Transverse colon (tissue), 4 donors: ENCODE data around the gene ATP5ME. TPM values are rescaled to one million over a fixed set of nuclear protein-coding genes. Genes with fewer than 3 reads are reported as not detected.

Source experiments
- DNase-seq: peaks from one replicate; pipeline ENCODE4 v3.0.0-alpha.2; 2019
- H3K27ac ChIP-seq, 4 donors: fragments of 200-600 bp; sonication (generic); 2 replicates each; pipeline ENCODE4 v1.5.1; 2016 to 2018; ENCODE audit warnings: inconsistent platforms in 4 of 4
- H3K27me3 ChIP-seq: fragments of 200-600 bp; sonication (generic); 2 replicates; pipeline ENCODE4 v1.5.1; 2017; ENCODE audit warnings: inconsistent platforms
- H3K36me3 ChIP-seq, 4 donors: fragments of 200-600 bp; sonication (generic); 2 replicates each; pipeline ENCODE4 v1.5.1; 2017 to 2019; ENCODE audit warnings: inconsistent platforms in 4 of 4
- H3K4me1 ChIP-seq, 4 donors: fragments of 200-600 bp; sonication (generic); 2 replicates each; pipeline ENCODE4 v1.5.1; 2017 to 2020; ENCODE audit warnings: inconsistent platforms in 4 of 4
- H3K4me3 ChIP-seq, 4 donors: fragments of 200-600 bp; sonication (generic); 1 replicate in 1 of 4; 2 replicates in 3 of 4; pipeline versions ENCODE4 v1.5.1 to v1.6.1; 2017 to 2019; ENCODE audit warnings: inconsistent platforms in 4 of 4
- H3K9me3 ChIP-seq, 2 donors: fragments of 200-600 bp; sonication (generic); 2 replicates each; pipeline ENCODE4 v1.5.1; 2017 to 2019; ENCODE audit warnings: inconsistent platforms in 2 of 2
- EP300 ChIP-seq: sonication (generic); formaldehyde crosslinking; IDR thresholded peaks from one replicate; pipeline ENCODE4 v1.6.1; 2017; ENCODE audit warnings: antibody characterized with exemption, low read depth
- POLR2A ChIP-seq: fragments of 450-650 bp; IDR thresholded peaks from one replicate; pipeline ENCODE4 v1.6.1; 2016; ENCODE audit warnings: antibody characterized with exemption, mild to moderate bottlenecking, moderate library complexity
- POLR2AphosphoS5 ChIP-seq, 3 donors: sonication (generic); formaldehyde crosslinking; IDR thresholded peaks; one replicate each; pipeline ENCODE4 v1.6.1; 2016; ENCODE audit warnings: antibody characterized with exemption in 3 of 3
- WGBS, 2 donors: methylation state at CpG; one replicate each; pipeline ENCODE4 v1.1.5; 2018; ENCODE audit warnings: low coverage in 1 of 2; 5-methylcytosine and 5-hydroxymethylcytosine counted together
- in situ Hi-C, 4 donors: fragments of 200-750 bp; cut with MboI; loops; one replicate each; pipeline versions ENCODE4 v1.15.0 to v1.15.1; 2017; ENCODE audit warnings: low sequenced_read_pairs in 3 of 4, low pct_ligation_motif_present in 1 of 4, low pct_unique_long_range_greater_than_20kb in 1 of 4
- intact Hi-C: fragments of 100-400 bp; cut with DNase I; formaldehyde crosslinking; loops from one replicate; pipeline ENCODE4 v1.15.1; 2023; ENCODE audit warnings: low total_unique reads
- total RNA-seq, 4 donors: library from RNA; depleted of rRNA; stranded (reverse); fragments of >200 nt; gene quantifications; one replicate each; pipeline ENCODE4 v1.1.0, GENCODE V29; 2016
- TF ChIP-seq, protein P1 (sequence below), 5 experiments: fragments of 200-600 bp in 3 of 5; fragments of 450-650 bp in 2 of 5; sonication (generic) in 3 of 5; IDR thresholded peaks; 1 replicate in 2 of 5; 2 replicates in 3 of 5; pipeline ENCODE4 v1.5.1; 2016 to 2017; ENCODE audit warnings: antibody characterized with exemption in 5 of 5, inconsistent platforms in 3 of 5, mild to moderate bottlenecking in 2 of 5, moderate library complexity in 1 of 5

ATP5ME gene
- total RNA-seq, 4 donors from 2014 or later = 52.0 to 152 (median 148) TPM; not detected in 1

DNA sequence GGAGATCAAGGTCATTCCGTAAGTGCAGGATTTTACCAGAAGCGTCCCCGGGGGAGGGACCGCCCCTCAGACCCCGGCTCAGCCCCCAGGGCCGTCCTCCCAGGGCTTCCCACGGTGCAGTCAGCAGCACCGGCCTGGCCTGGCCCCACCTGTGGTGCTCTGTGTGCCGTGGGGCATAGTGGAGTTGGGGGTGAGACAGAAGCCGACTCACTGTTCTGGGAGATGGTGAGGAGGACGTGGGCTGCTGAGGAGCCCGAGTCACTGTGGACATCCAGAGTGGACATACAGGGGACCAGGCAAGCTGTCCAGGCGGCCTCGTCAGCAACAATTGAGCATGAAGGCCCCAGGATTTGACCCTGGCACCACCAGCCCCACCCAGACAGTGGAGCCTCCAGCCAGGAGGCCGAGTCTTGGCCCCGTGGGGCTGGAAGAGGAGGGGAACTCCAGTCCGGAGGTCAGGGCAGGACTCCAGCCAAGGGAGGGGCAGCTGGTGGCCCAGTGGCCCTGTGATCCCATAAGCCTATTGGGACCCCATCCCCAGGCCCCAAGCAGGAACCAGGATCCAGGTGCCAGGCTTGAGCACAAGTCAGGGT, 19.1 kb downstream of the ATP5ME start:
- no peaks in the 10 kb centered on the region for H3K36me3 ChIP-seq
- no peak for TF ChIP-seq POLR2A
- no peak for TF ChIP-seq POLR2AphosphoS5 (IDR thresholded peaks at IDR 0.05)
- no peak for TF ChIP-seq EP300
- TF ChIP-seq, protein P1, sequence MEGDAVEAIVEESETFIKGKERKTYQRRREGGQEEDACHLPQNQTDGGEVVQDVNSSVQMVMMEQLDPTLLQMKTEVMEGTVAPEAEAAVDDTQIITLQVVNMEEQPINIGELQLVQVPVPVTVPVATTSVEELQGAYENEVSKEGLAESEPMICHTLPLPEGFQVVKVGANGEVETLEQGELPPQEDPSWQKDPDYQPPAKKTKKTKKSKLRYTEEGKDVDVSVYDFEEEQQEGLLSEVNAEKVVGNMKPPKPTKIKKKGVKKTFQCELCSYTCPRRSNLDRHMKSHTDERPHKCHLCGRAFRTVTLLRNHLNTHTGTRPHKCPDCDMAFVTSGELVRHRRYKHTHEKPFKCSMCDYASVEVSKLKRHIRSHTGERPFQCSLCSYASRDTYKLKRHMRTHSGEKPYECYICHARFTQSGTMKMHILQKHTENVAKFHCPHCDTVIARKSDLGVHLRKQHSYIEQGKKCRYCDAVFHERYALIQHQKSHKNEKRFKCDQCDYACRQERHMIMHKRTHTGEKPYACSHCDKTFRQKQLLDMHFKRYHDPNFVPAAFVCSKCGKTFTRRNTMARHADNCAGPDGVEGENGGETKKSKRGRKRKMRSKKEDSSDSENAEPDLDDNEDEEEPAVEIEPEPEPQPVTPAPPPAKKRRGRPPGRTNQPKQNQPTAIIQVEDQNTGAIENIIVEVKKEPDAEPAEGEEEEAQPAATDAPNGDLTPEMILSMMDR (IDR thresholded peaks at IDR 0.05) = no peak
- intact Hi-C loops = no loop called here
- H3K27me3 ChIP-seq = peaks cover 43% of the 10 kb centered on the region
- no peak overlapping the region for H3K27ac ChIP-seq
- no peaks in the 10 kb centered on the region for H3K9me3 ChIP-seq
- in situ Hi-C loops = no loop called here
- no peak overlapping the region for H3K4me3 ChIP-seq
- H3K4me1 ChIP-seq = no peaks in the 10 kb centered on the region
- DNase-seq = no peak
- WGBS, 2 donors = 52 to 71% methylated on average over 4 to 16 of the region's 17 CpGs

DNA sequence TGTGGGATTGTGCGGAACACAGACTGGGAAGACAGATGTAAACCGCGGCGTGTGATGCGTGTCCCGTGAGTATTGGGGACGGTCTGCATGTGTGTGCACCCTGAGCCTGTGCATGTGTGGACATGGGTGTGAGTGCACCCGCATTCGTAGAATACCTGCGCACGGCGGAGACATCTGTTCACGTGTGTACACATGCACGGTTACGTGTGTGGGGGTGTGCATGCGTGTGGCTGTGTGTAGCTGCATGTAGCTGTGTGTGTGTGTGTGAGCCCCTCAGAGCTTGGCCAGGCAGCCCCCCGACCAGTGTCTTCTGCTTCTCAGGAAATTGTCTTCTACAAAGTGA, 19.6 kb downstream of the ATP5ME start:
- no peak overlapping the region for H3K4me3 ChIP-seq
- WGBS, 2 donors = 91% methylated on average over 17 of the region's 17 CpGs; no CpG with 5 or more reads in 1 of the 2 donors
- TF ChIP-seq, protein P1 (IDR thresholded peaks at IDR 0.05) = no peak
- TF ChIP-seq POLR2AphosphoS5 (IDR thresholded peaks at IDR 0.05) (no peak), EP300 (no peak), POLR2A (no peak)
- no peaks in the 10 kb centered on the region for H3K4me1 ChIP-seq
- no peaks in the 10 kb centered on the region for H3K36me3 ChIP-seq
- H3K27ac ChIP-seq = no peak overlapping the region
- no peak for DNase-seq
- no peaks in the 10 kb centered on the region for H3K9me3 ChIP-seq
- intact Hi-C loops = no loop called here
- in situ Hi-C loops = no loop called here
- peaks cover 48% of the 10 kb centered on the region for H3K27me3 ChIP-seq

DNA sequence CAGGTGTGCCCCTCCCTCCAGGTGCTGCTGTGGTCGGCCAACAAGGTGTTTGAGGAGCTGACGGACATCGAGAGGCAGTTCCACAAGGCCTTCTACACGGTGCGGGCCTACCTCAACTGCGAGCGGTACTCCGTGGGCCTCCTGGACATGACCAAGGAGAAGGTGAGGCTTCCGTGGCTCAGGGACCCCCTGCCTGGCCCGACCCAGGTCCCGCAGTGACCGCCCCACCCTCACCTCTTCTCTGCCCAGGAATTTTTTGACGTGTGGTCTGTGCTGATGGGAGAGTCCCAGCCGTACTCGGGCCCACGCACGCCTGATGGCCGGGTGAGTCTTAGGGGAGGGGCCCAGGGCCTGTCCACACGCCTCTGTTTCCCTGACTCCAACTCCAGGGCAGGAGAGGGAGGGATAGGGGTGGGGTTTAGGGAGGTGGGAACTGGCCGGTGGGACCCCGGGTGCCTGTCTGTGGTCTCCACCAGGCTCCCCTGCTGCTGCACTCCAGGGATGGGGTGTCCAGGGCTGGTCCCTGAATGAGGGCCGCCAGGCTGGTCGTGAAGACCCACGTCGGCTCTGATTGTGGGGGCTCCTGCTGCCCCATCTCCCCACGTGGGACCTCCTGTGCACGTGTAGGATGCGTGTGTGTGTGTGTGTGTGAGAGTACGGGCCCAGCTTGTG, 20.1 kb downstream of the ATP5ME start:
- H3K36me3 ChIP-seq = no peaks in the 10 kb centered on the region
- in situ Hi-C loops (no loop called here), intact Hi-C loops (no loop called here)
- no peak overlapping the region for H3K27ac ChIP-seq
- H3K27me3 ChIP-seq = peaks cover 52% of the 10 kb centered on the region
- TF ChIP-seq, protein P1 (IDR thresholded peaks at IDR 0.05) = no peak
- TF ChIP-seq POLR2AphosphoS5 (IDR thresholded peaks at IDR 0.05) (no peak), EP300 (no peak), POLR2A (no peak)
- WGBS, 2 donors = 84% methylated on average over 28 of the region's 29 CpGs; no CpG with 5 or more reads in 1 of the 2 donors
- H3K9me3 ChIP-seq = no peaks in the 10 kb centered on the region
- no peak for DNase-seq
- H3K4me3 ChIP-seq = no peak overlapping the region
- H3K4me1 ChIP-seq = no peaks in the 10 kb centered on the region

DNA sequence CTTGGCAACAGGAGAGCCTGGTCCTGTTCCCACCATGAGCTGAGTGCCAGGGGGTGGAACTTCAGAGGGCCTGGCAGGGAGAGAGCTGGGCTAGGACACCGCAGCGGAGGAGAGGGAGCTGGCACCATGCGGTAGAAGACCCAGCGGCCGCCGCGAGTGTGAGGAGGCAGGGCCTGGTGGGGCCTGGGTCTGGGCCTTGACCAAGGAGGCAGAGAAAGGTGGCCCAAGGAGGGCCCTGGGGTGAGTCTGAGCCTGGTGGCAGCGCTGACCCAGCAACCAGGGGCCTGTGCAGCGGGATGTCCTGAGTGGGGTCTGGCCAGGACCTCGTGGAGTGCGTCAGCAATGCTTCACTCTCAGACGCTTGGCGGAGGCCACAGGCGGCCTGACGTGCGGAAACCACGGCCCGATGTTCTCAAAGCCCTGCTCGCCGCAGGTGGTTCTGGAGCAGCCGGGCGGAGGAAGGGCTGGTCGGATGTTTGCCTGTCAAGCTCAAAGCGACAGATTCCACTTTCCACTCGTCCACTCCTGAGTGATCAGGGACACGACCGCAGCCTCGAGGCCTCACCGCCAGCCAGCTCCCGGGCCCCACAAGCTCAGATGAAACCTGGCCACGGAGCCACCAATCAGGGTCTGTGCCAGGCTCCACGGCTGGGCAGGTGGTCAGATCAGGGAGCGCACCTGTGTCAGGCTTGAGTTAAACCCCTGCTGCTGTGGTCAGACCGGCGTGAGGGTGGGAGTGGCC, 20.8 kb downstream of the ATP5ME start:
- H3K36me3 ChIP-seq = no peaks in the 10 kb centered on the region
- no peak for TF ChIP-seq POLR2A
- no peak for TF ChIP-seq EP300
- TF ChIP-seq, protein P1 (IDR thresholded peaks at IDR 0.05) = no peak
- TF ChIP-seq POLR2AphosphoS5 (IDR thresholded peaks at IDR 0.05) = no peak
- intact Hi-C loops = no loop called here
- H3K4me3 ChIP-seq = no peak overlapping the region
- H3K4me1 ChIP-seq = no peaks in the 10 kb centered on the region
- H3K27ac ChIP-seq = no peak overlapping the region
- no peaks in the 10 kb centered on the region for H3K9me3 ChIP-seq
- DNase-seq = no peak
- 88% methylated on average over 34 of the region's 35 CpGs; no CpG with 5 or more reads in 1 of the 2 donors for WGBS, 2 donors
- in situ Hi-C loops = no loop called here
- peaks cover 59% of the 10 kb centered on the region for H3K27me3 ChIP-seq
